Subcutaneous adipose tissue (tissue), 4 donors: Measurements from ENCODE around the gene LDB3. TPM values are rescaled to one million over a fixed set of nuclear protein-coding genes. Genes with fewer than 3 reads are reported as not detected.

Source experiments
- total RNA-seq, 4 donors: library from RNA; depleted of rRNA; stranded (reverse); fragments of >200 nt; gene quantifications; one replicate each; pipeline ENCODE4 v1.1.0, GENCODE V29; 2016
- TF ChIP-seq, protein P1 (sequence below): fragments of 450-650 bp; IDR thresholded peaks from one replicate; pipeline ENCODE4 v1.5.1; 2016; ENCODE audit warnings: low read depth, mild to moderate bottlenecking, control low read depth, antibody characterized with exemption, moderate library complexity

The LDB3 gene
- total RNA-seq, 4 donors from 2014 or later, result 0.51 to 12.1 (median 2.2) TPM

- TF ChIP-seq, protein P1, sequence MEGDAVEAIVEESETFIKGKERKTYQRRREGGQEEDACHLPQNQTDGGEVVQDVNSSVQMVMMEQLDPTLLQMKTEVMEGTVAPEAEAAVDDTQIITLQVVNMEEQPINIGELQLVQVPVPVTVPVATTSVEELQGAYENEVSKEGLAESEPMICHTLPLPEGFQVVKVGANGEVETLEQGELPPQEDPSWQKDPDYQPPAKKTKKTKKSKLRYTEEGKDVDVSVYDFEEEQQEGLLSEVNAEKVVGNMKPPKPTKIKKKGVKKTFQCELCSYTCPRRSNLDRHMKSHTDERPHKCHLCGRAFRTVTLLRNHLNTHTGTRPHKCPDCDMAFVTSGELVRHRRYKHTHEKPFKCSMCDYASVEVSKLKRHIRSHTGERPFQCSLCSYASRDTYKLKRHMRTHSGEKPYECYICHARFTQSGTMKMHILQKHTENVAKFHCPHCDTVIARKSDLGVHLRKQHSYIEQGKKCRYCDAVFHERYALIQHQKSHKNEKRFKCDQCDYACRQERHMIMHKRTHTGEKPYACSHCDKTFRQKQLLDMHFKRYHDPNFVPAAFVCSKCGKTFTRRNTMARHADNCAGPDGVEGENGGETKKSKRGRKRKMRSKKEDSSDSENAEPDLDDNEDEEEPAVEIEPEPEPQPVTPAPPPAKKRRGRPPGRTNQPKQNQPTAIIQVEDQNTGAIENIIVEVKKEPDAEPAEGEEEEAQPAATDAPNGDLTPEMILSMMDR, result no peak
Observed at GRCh38 chr10:86657396-86658011, 10.8 kb upstream of the LDB3 start.

DNA sequence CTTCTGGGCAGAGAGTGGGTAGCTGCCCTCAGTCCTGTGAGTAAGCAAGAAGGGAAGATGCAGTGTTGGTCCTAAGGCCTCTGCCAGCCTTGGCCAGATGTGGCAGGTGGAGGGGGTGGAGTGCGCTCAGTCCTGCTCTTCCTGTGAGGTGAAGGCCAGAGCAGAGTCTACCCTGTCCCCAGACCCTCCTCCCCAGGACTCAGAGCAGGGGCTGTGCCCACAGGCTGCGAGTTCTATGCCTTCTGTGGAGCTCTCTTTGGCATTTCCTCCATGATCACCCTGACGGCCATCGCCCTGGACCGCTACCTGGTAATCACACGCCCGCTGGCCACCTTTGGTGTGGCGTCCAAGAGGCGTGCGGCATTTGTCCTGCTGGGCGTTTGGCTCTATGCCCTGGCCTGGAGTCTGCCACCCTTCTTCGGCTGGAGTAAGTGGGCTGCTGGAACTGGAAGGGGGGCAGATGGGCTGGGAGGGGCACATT lies 10.0 kb upstream of the LDB3 start:
- TF ChIP-seq, protein P1, result no peak

DNA sequence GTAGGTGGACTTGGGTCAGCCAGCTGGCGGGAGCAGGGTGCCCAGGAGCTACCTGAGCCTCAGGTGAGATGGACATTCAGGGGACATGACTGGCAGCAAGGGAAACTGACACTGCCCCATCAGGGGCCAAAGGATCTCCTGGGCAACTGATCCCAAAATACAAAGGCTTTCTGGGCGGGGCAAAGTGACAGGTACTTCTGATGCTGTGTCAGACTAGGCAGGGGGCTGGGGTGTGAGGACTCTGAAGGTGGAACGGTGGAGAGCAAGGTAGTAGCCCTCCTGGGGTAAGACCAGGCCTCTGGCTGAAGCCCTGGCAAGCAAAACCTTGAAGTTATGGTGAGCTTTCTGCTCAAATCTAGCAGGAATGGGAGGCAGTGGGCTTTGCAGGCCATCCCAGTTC lies 9.6 kb upstream of the LDB3 start:
- TF ChIP-seq, protein P1, result no peak

GRCh38 chr10:86659161-86659691 lies 9.1 kb upstream of the LDB3 start:
- TF ChIP-seq, protein P1, result no peak

- TF ChIP-seq, protein P1, result no peak
Observed at GRCh38 chr10:86659721-86660453, 8.4 kb upstream of the LDB3 start.

DNA sequence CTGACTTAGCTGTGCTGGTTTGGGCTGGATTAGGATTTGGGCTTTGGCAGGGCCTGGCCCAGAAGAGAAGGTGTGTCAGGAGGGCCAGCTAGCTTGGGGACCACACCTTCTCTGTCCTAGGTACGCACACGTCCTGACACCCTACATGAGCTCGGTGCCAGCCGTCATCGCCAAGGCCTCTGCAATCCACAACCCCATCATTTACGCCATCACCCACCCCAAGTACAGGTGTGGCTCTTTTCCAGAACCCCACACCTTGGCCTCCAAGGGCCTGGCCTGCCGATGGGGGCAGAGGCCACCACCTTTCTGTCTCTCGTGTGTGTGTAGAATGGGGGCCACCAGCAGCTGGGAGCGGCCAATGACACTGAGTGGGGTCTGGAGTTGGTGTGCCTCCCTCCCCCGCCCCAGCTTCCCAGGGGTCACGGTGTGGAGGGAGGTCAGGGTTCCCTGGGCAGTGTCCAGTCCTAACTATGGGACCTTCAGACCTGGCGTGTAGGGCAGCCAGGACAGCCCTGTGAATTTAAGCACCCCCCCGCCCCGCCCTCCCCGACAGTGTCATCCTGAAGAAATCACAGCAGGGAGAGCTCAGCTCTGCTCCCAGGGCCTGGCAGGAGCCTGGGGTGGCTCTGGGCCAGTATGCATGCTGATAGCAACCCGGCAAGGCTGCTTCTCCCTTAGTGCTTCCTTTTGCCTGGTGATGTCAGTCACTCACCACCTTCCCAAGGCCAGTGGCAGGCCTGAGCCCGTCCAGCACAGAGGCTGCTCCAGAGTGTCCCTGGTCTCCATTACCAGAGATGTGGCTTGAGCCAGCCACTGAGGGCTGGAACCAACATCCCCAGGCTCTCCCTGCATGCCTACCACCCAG lies 6.9 kb upstream of the LDB3 start:
- TF ChIP-seq, protein P1, result no peak
